ENCODE measurements around the gene CCDC86.

GRCh38 chr11:60825118-60825517, 16.8 kb upstream of the CCDC86 start:
- TF ChIP-seq CTCF (IDR thresholded peaks at IDR 0.05) (no peak), EP300 (IDR thresholded peaks at IDR 0.05) (no peak)
